IPS-NIHi7 (cell line): ENCODE data around the gene SLC39A7.
A peak's percentile ranks its signal among the peaks of the same experiment; 100 is the strongest.

Source experiments
- DNase-seq: peaks from one replicate; pipeline ENCODE4 v3.0.0; 2012; ENCODE audit warnings: mixed read lengths; ENCODE audit errors: extremely low spot score

Gene SLC39A7

GRCh38 chr6:33190504-33191107 is 10.1 kb upstream of the SLC39A7 start:
- DNase-seq, result no peak

- DNase-seq, result no peak
These were observed 9.1 kb upstream of the SLC39A7 start for GRCh38 chr6:33191383-33192104.

GRCh38 chr6:33192105-33192646 is 8.5 kb upstream of the SLC39A7 start, which contains the start of gene COL11A2:
TSS of gene COL11A2 (minus strand) at chr6:33192467. CDS start at chr6:33192240, 227 bp downstream.
- peak; percentile 49 for DNase-seq

GRCh38 chr6:33192671-33193602 is 7.7 kb upstream of the SLC39A7 start:
- DNase-seq, result peak; percentile 50

- no peak for DNase-seq
These were observed 7.0 kb upstream of the SLC39A7 start for GRCh38 chr6:33193619-33194018.

- no peak for DNase-seq
These were observed 6.2 kb upstream of the SLC39A7 start for GRCh38 chr6:33194431-33194979.

- no peak for DNase-seq
These were observed 5.1 kb upstream of the SLC39A7 start for GRCh38 chr6:33195304-33196165.

- peak; percentile 81 for DNase-seq
These were observed 3.1 kb upstream of the SLC39A7 start for GRCh38 chr6:33197431-33198048.

GRCh38 chr6:33198159-33198852 is 2.4 kb upstream of the SLC39A7 start:
- DNase-seq, result no peak

- no peak for DNase-seq
These were observed 1.7 kb upstream of the SLC39A7 start for GRCh38 chr6:33198853-33199436.

GRCh38 chr6:33199687-33200218 is 914 bp upstream of the SLC39A7 start:
- DNase-seq, result peak; percentile 89

- no peak for DNase-seq
These were observed 479 bp downstream of the SLC39A7 start for GRCh38 chr6:33201147-33201545.

GRCh38 chr6:33201935-33202334 is 1.3 kb downstream of the SLC39A7 start:
- DNase-seq, result no peak

- no peak for DNase-seq
These were observed 2.1 kb downstream of the SLC39A7 start for GRCh38 chr6:33202799-33203198.

- no peak for DNase-seq
These were observed 2.9 kb downstream of the SLC39A7 start for GRCh38 chr6:33203443-33204164.

GRCh38 chr6:33204165-33204414 is 3.4 kb downstream of the SLC39A7 start:
- no peak for DNase-seq

GRCh38 chr6:33204415-33205190 is 3.9 kb downstream of the SLC39A7 start, which contains the start of gene HSD17B8:
TSS of gene HSD17B8 (plus strand) at chr6:33204655. CDS start at chr6:33204669, 14 bp downstream.
- peak; percentile 98 for DNase-seq
